ENCODE data around the gene ABHD12B.

- TF ChIP-seq EZH2 (IDR thresholded peaks at IDR 0.05; ENCODE audit: low read depth, unreplicated experiment) (no peak), CREB1 (CRISPR knock-in tag; IDR thresholded peaks at IDR 0.05; ENCODE audit: low read depth) (no peak), POLR2AphosphoS5 (IDR thresholded peaks at IDR 0.05; ENCODE audit: low read depth) (no peak), CTCF (conservative IDR thresholded peaks at IDR 0.05; ENCODE audit: low read depth in 2 of 2) (no peak), JUNB (IDR thresholded peaks at IDR 0.05; ENCODE audit: unreplicated experiment) (no peak), REST (IDR thresholded peaks at IDR 0.05; ENCODE audit: unreplicated experiment) (no peak), EZH2phosphoT487 (IDR thresholded peaks at IDR 0.05; ENCODE audit: unreplicated experiment) (no peak), NANOG (IDR thresholded peaks at IDR 0.05; ENCODE audit: borderline replicate concordance) (no peak), ZNF114 (CRISPR knock-in tag; IDR thresholded peaks at IDR 0.05) (no peak), ETS1 (IDR thresholded peaks at IDR 0.05) (no peak)
These were observed 45.2 kb upstream of the ABHD12B start for GRCh38 chr14:50826681-50827080.

Measured in GM23338 (cell line).